ENCODE data around the gene DCPS.

The DCPS gene

DNA sequence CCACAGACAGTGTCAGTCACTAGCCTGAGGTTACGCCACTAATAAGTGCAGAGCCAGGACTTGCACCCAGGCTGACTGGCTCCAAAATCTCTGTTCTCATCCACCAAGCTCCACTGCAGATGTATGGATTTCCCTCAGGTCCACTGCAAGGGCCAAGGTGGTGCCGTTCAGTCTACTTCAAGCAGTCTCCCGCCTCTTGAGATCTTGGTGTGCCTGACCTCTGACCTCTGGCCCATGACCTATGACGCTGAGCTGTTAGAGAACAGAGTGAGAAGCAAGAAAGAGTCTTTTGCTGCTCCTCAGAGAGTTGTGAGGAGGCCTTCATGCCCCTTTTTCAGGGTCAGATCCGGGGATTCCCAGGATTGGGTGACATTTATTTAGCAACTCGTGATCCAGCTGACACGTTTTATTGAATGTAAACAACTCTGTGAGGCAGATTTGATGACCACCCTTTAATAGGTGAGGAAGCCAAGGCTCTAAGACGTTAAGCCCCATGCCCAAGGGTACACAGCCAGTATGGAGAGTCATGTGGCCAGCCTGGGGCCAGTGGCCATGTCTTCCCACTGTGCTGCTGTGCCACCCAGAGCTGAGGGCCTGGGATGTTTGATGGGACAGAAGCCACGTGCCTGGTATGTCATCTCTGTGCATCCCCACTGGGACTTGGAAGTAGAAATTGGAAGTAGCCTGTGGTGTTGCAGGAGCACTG, 25.2 kb downstream of the DCPS start:
- DNase-seq = no peak

DNA sequence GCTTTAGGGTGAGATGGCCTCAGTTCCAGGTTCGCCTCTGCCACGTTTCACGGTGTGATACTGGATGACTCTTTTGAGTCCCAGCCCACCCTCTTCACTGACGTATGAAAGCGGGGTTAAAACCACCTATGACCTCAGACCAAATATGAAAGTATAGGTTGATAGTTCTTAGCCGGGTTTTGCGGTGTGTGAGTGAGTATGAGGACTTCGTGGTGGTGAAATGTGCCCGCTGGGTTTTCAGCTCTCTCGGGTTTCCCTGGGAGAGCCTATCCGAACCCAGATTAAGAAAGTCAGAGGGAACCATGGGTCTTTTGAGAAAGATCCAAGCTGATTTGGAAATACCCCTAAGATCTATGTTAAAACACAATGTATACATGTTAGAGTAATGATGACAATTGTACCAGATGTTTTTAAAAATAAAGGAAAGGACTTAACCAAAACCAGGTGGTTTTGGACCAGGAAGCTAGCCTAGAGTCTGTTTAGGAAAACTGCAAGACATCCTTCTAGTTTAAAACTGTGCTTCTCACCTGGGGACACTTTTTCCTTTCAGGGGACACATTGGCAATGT, 25.9 kb downstream of the DCPS start:
- DNase-seq = no peak

DNA sequence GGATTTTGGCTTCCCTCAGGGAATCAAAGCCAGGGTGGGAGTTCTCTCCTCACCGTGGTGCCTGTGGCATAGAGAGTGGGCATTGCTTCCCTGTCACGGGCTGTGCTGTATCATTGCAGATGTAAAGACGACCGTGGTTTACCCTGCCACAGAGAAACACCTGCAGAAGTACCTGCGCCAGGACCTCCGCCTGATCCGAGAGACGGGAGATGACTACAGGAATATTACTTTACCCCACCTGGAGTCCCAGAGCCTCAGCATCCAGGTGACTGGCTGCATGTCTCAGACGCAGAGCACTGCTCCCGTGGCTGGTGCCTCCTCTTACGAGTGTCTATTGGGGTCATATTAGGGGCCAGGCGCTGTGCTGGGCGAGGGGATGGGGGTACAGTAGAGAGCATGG, 27.4 kb downstream of the DCPS start:
- DNase-seq = no peak

DNA sequence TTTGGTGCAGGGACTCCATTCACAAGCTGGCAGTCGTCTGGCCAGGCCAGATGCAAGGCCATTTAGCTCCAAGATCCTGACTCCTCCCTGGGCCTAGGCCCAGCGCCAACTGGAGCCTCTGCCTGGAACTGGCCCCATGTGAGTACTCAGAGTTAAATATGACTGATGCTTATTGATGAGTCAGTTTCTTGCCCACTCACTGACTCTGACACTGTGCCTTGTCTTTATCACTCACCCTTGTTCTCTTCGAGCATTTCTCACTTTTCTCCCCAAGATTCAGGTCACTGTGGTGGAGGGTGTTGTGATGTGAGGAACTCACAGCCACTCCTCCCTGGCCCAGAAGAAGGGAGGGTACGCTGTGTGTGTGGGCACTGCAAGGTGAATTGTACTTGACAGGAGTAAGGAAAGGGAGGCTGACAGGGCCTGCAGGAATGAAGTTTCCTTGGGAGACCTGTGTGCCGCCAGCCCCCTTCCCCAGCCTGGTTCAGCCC, 28.4 kb downstream of the DCPS start:
- DNase-seq = no peak

DNA sequence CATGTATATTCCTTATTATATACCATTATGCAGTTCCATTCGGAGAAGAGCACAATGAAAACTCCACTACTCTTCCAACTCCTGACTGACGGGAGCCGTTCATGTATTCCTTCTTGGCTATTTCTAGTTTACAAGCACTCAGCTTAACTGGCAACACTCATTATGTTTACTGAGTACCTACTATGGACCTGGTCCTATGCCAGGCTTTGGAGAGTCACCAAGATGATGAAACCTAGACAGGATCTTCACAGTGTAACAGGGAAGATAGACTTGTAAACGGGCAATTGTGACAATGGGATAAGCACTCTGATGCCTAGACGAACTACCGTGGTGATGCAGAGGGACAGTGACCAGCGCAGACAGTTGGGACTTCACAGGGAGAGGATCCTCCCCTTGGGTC, 29.3 kb downstream of the DCPS start:
- DNase-seq = no peak

DNA sequence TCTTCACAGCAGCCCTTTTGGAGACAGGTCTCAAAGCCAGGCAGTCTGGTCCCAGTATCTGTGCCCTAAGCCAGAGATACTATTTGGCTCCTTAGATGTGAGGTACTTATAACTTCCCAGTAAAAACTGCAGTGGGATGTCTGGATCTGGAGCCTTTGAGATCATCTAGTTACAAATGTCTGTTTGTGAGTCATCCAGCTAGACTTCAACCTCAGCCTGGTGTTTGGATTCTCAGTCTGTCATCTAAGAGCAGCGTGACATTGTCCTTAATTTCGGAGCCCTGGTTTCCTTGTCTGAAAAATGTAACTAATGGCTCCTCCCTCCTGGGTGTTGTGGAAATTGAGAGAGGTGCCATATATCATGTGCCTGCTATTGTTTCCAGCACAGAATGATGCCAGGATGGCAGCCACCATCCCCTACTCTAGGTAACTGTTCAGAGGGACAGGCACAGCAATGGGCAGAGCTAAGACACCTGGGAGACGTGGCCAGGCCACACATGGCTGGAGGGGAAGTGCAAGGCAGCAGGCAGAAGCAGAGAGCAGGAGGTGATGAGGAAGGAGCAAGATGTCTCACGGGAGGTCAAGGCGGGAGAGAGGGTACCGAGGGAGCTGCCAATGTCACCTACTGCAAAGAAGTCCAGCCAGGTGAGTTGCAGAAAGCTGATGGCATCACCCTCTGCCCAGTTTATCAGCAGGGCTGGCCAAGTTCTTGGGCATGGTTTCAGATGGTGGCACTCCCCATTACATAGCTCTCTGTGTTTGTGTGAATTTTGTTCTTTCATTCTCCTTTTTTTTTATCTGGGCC, 31.0 kb downstream of the DCPS start:
- no peak for DNase-seq

DNA sequence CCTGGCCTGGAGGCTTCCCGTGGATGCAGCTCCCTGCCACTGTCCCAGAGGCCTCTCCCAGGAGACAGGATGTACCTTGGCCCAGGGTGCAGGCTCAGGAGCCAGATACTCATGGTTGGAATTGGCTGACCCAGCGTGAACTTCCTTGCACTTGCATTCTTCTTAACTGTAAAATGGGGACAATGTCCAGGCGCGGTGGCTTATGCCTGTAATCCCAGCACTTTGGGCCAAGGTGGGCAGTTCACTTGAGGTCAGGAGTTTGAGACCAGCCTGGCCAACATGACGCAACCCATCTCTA, 31.6 kb downstream of the DCPS start:
- no peak for DNase-seq

DNA sequence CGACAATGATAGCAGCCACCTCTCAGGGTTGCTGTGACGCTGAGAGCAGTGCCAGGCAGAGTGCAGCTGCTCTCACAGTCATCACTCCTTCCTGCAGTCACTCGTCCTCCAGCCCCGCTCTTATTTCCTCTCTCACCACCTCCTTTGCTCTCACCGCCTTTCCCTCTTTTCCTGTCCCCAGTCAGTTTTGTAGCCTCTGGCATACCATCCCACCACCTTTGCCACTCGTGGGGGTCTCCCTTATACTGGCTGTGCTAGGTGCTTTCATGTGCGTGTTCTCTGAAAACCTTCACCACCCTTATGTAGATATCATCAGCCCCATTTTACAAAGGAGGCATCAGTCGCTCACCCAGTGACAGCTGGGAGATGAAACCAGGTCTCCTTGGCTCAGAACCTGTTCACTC, 32.3 kb downstream of the DCPS start:
- no peak for DNase-seq

DNA sequence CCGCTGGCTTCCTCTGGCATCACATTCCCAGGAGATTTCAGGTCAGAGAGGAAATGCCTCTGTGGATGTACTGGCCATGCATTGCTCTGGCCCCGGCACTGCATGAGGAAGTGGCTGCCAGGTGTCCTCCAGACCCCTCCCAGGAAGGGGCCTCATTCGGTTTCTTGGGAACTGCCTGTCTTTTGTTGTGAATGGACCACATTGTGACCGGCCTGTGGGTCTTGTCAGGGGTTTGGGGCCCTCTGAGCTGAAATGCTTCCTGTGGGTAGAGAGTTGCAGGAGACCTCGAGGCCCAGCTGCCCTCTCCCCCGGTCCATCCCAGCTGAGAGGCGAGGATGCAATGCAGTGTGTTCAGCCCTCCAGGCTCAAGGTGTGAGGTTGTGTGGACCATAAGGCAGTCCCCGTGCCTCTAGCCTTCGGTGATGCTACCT, 32.8 kb downstream of the DCPS start:
- DNase-seq = no peak

DNA sequence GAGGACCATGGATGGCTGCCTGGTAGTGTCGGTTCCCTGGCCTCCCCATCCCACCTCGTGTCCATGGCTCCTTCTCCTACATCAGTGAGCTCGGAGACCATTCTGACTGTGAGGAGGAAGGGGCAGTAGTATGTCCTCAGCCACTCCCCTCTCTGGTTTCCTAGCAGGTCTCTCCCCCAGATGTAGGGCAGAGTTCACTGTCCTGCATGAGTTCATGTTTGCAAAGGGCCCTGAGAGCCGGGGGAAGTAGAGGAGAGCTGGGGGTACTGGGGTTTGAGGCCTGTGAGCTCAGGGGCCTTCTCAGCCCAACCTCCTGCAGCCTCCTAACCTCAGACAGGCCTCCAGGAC, 33.2 kb downstream of the DCPS start:
- no peak for DNase-seq

DNA sequence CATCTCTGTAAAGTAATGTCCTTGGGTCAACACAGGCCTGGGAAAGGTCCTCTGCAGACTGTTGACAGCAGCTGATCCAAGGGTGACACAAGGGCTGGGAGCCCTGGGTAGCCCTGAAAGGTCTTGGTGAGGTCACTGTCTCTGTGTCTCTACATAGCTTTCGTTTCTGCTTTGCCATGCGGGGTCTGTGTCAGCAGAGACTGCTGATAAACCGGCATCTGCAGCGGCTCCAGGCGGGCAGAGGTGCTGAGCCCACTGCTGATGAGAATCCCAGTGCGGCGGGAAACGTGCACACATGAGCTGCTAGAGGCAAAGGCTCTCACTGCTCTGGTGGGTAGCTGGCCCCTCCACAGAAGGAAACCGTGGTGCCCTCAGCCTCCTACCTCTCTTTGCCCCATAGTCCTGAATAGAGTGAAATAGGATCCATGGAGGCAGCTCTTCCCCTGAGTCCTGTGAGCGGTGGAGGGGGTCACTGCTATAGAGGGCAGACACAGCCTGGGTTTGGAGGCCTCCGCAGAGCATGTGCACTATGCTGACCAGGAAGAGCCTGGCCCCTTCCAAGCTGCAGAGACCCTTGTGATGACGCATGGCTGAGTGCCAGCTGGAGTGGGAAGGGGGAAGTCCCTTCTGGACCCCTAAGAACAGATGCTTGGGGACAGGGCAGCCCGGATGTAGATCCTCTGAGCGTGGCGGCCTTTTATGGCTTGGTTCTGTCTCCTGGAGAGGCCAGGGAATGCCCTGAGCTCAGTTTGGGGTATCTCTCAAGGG, 33.8 kb downstream of the DCPS start:
- no peak for DNase-seq

DNA sequence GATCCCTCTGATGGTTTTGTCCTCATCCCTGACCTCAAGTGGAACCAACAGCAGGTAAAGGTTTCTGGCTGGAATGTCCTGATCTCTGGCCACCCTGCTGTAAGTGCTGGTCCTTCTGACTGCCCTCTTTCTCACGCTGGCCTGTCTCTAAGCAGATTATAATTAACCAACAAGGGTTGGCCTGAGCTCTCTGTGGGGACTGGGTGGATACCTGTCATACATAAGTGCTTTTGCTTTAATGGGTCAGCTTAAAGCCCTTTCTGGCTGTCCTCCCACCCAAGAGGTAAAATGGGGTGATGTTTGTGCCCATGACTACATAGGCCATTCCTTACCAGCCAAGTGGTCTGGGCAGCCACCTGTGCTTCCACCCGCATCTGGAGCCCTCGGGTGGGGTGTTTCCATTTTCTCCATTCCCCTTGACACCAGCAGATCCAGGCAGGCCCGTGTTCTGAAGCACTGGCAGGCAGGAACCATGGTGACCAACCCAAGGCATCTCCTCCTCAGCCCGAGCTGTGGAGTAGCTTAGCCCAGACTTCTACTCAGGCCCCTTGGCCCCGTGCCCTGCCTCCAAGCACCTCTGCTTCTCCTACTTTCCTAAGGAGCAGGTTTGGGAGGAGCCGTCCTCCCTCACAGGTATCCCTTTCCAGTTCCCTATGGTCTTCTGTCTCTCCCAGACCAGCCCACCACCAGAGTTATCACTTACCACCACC, 34.6 kb downstream of the DCPS start:
- no peak for DNase-seq

DNA sequence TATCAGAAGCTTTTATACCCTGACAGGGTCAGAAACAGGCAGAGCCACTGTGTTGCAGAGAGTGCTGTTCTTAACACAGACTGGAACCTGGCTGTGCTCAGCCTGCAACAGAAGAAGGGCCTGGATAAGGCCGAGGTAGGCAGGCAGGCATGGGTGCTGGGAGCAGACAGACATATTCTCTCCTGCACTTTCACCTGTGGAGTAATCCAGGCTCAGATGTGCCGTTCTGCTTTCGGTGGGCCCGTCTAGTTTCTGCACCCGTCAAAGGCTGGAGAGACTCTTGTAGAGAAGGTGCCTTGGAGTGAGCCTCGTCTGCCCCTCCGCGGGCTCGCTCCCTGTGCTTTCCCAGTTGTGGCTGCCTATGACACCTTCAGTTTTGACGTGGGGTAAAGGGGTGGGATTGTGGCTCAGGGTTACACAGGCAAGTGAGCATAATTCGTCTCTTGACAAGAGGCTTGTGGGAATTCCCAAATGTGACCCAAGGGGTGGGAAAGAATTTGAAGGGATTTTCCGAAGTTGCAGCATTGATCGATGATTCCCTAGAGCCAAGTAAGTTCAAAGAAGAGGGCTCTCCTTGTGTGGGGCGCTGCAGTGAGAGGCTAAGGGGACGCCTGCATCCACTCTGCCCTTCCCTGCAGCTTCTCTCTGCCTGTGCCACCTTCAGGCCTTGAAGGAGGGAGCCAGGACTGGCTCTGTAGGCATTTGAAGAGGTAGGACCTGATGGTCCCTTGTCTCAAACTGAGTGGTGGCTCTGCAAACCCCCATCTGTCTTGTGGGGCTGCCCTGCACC, 35.4 kb downstream of the DCPS start:
- no peak for DNase-seq

DNA sequence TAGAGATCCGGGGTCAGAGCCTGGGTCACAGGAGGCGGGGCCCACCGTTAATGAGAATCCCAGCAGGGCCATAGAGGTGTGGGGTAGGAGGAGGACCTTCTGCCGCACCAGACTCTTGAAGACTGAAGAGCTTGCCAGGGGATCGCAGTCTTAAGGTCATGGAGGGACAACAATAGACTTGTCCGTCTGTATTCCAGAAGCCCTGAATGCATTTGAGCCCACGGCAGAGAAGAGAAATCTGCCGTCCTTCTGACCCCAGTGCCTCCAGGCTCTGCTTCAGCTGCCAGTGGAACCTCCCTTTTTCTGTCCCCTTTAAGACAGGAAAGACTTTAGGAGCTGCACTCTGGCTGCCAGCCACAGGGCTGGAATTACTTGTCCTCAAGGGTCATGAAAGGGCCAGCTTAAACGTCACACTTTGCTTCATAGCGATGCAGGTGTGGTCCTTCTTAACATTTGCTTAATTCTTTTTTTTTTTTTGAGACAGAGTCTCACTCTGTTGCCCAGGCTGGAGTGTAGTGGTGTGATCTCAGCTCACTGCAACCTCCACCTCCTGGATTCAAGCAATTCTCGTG, 36.1 kb downstream of the DCPS start:
- DNase-seq = no peak

DNA sequence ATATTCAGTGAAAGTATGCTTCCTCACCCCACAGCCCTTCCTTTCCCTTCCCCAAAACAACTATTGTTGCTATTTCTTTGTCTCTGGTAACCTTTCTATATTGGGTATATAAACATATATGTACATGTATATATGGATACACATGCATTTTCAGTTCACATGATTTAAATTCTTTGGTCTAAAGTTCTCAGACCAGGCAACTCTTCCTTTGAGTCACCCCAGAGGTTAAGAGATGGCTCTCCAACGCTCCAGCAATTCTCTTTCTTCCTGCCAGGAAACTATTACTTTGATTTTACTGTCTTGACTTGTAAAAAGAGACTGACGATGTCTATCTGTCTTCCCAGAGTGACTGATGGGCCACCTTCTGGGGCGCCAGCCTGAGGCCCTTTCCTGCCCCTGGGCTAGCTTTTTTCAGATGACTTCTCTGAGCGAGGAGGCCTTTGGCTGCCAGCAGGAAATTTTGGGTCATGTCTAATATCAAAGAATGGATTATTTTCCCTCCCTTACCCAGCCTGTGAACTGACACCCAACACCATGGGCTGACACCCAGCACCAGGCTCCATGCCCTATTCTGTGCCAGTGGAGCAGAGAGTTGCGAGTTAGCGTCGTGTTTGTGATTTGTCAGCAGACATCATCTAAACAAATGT, 37.2 kb downstream of the DCPS start:
- no peak for DNase-seq

DNA sequence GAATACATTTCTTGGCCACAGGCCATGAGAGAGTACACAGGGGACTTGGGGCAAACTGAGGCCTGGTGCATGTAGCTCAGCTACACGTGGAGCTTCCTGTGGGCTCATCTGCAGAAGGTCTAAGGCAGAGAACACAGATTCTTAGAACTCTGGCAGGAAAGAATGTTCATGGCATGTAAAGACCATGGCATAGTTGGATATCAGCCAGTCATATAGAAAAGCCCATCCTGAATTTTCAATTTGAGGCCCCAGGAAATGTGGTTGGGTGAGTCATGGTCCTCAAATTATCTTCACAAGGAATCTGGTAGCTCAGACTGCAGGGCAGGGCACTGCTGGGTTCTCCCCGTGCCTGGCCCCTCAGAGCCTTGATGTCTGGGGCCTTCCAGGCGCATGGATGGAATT, 37.9 kb downstream of the DCPS start:
- no peak for DNase-seq

DNA sequence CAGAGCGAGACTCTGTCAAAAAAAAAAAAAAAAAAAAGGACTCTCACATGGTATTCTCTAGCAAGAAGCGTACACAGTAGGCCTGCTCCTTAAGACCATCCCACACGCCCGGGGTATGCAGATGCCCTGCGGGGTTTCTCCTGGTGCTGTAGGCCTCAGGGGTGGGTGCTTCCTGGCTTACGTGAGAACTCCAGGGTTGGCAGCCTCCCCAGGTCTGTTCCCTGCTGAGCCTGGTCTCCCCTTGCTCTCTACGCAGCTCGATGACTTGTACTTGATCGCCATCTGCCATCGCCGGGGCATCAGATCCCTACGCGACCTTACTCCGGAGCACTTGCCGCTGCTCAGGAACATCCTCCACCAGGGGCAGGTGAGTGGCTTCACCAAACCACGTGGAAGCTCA, 39.2 kb downstream of the DCPS start:
- no peak for DNase-seq

DNA sequence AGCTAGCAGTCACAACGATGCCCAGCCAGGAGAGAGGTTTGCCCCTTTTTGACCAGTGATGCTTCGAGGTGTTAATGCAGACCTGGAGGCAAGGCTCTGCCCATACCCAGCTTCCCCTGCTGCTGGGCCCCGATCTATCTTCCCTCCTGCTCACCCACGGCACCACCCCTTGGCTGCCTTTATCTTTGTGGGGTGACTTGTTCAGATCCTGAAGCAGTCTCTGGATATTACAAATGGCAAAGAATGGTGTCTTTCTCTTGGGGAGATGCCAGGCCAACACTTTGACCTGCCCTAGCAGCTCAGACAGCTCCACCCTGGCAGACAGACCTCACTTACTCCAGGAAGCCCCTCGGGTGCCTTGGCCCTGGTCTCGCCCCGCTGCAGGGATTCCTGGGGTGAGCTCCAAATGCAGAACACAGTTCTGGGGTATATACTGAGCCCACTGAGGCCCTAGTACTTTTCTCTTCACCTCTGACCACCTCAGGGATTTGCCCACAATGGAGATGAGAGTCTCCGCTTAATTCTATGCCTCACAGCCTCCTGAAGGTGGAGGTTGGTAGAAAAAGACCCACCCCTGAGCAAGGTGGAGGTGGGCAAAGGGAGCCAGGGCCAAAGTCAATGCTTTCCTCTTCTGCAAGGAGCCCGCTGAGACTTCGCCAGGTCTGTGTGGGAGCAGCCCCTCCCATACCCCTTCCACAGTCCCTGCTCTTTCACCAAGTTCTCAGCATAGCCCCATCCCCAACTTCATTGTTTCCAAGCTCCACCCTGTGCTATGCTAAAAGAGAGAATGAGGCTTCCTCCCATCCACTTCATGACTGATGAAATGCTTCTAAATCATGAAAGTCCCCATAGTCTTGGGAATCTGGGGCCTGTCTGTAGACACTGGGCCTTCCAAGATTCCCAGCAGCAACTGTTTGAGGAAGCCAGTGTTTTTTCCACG, 40.6 kb downstream of the DCPS start:
- DNase-seq = no peak

DNA sequence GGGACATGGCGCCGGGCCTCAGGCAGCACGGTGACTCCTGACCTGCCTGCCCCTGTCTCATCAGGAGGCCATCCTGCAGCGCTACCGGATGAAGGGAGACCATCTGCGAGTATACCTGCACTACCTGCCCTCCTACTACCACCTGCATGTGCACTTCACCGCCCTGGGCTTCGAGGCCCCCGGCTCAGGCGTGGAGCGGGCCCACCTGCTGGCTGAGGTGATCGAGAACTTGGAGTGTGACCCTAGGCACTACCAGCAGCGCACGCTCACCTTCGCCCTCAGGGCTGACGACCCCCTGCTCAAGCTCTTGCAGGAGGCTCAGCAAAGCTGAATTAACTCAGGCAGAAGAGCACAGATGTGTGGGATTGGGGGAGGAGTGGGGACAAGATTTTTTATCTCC, 41.4 kb downstream of the DCPS start:
- DNase-seq = no peak
